HL-60 (cell line): ENCODE results near the gene PELI2.

Source experiments
- DNase-seq, 2 experiments: peaks; one replicate each; pipeline ENCODE4 v3.0.0-alpha.2; 2010 to 2020; ENCODE audit warnings: low read depth in 1 of 2, low spot score in 1 of 2
- H3K27ac ChIP-seq: fragments of 250-450 bp; sonication (Bioruptor Pico); replicated peaks from 2 replicates; pipeline ENCODE4 v1.5.1; 2020; ENCODE audit warnings: mild to moderate bottlenecking, moderate library complexity
- H3K27me3 ChIP-seq: fragments of 250-450 bp; sonication (Bioruptor Pico); 2 replicates; pipeline ENCODE4 v1.5.1; 2021; ENCODE audit warnings: mild to moderate bottlenecking, moderate library complexity; ENCODE audit not compliant: insufficient read depth, poor library complexity, severe bottlenecking
- H3K4me3 ChIP-seq: replicated peaks from 2 replicates; pipeline ENCODE4 v1.5.1; 2011; ENCODE audit warnings: mild to moderate bottlenecking, control low read depth, low read length; ENCODE audit not compliant: insufficient read depth
- GABPA ChIP-seq: IDR thresholded peaks from 2 replicates; pipeline ENCODE4 v1.6.1; 2012; ENCODE audit warnings: low read depth
- POLR2AphosphoS5 ChIP-seq: IDR thresholded peaks from 2 replicates; pipeline ENCODE4 v1.6.1; 2012; ENCODE audit warnings: low read depth
- SPI1 ChIP-seq: IDR thresholded peaks from 2 replicates; pipeline ENCODE4 v1.6.1; 2012; ENCODE audit warnings: low read depth, mild to moderate bottlenecking, borderline replicate concordance
- TF ChIP-seq, protein P1 (sequence below): IDR thresholded peaks from 2 replicates; pipeline ENCODE4 v1.6.1; 2012; ENCODE audit warnings: low read depth; ENCODE audit not compliant: insufficient replicate concordance
- TF ChIP-seq, protein P2 (sequence below): IDR thresholded peaks from one replicate; pipeline ENCODE4 v1.5.1; 2011; ENCODE audit warnings: low read length, control low read depth, inconsistent platforms; ENCODE audit not compliant: insufficient read depth

PELI2 gene

DNA sequence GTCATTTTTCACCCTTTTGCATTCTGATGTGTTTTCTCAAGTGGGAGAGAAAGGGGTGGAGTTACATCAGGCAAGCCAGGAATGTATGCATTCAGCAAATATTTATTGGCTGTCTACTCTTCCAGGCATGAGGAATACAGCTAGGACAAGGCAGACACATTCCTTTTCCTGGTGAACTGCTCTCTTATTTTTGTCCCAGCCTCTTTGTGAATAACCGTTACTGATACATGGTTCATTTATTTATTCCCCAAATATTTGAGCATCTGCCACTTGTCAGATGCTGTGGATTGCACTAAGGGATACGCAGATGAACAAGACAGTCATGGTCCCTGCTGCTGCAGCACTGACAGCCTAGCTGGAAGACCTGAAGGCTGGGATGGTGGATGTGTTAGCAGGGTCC, 6.1 kb downstream of the PELI2 start:
- no peak for DNase-seq
- no peak overlapping the region for H3K27ac ChIP-seq
- no peaks in the 10 kb centered on the region for H3K27me3 ChIP-seq
- TF ChIP-seq POLR2AphosphoS5: no peak
- TF ChIP-seq, protein P1, sequence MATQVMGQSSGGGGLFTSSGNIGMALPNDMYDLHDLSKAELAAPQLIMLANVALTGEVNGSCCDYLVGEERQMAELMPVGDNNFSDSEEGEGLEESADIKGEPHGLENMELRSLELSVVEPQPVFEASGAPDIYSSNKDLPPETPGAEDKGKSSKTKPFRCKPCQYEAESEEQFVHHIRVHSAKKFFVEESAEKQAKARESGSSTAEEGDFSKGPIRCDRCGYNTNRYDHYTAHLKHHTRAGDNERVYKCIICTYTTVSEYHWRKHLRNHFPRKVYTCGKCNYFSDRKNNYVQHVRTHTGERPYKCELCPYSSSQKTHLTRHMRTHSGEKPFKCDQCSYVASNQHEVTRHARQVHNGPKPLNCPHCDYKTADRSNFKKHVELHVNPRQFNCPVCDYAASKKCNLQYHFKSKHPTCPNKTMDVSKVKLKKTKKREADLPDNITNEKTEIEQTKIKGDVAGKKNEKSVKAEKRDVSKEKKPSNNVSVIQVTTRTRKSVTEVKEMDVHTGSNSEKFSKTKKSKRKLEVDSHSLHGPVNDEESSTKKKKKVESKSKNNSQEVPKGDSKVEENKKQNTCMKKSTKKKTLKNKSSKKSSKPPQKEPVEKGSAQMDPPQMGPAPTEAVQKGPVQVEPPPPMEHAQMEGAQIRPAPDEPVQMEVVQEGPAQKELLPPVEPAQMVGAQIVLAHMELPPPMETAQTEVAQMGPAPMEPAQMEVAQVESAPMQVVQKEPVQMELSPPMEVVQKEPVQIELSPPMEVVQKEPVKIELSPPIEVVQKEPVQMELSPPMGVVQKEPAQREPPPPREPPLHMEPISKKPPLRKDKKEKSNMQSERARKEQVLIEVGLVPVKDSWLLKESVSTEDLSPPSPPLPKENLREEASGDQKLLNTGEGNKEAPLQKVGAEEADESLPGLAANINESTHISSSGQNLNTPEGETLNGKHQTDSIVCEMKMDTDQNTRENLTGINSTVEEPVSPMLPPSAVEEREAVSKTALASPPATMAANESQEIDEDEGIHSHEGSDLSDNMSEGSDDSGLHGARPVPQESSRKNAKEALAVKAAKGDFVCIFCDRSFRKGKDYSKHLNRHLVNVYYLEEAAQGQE: no peak
- TF ChIP-seq, protein P2, sequence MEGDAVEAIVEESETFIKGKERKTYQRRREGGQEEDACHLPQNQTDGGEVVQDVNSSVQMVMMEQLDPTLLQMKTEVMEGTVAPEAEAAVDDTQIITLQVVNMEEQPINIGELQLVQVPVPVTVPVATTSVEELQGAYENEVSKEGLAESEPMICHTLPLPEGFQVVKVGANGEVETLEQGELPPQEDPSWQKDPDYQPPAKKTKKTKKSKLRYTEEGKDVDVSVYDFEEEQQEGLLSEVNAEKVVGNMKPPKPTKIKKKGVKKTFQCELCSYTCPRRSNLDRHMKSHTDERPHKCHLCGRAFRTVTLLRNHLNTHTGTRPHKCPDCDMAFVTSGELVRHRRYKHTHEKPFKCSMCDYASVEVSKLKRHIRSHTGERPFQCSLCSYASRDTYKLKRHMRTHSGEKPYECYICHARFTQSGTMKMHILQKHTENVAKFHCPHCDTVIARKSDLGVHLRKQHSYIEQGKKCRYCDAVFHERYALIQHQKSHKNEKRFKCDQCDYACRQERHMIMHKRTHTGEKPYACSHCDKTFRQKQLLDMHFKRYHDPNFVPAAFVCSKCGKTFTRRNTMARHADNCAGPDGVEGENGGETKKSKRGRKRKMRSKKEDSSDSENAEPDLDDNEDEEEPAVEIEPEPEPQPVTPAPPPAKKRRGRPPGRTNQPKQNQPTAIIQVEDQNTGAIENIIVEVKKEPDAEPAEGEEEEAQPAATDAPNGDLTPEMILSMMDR: no peak
- TF ChIP-seq SPI1: no peak
- TF ChIP-seq GABPA: no peak
- no peak overlapping the region for H3K4me3 ChIP-seq

DNA sequence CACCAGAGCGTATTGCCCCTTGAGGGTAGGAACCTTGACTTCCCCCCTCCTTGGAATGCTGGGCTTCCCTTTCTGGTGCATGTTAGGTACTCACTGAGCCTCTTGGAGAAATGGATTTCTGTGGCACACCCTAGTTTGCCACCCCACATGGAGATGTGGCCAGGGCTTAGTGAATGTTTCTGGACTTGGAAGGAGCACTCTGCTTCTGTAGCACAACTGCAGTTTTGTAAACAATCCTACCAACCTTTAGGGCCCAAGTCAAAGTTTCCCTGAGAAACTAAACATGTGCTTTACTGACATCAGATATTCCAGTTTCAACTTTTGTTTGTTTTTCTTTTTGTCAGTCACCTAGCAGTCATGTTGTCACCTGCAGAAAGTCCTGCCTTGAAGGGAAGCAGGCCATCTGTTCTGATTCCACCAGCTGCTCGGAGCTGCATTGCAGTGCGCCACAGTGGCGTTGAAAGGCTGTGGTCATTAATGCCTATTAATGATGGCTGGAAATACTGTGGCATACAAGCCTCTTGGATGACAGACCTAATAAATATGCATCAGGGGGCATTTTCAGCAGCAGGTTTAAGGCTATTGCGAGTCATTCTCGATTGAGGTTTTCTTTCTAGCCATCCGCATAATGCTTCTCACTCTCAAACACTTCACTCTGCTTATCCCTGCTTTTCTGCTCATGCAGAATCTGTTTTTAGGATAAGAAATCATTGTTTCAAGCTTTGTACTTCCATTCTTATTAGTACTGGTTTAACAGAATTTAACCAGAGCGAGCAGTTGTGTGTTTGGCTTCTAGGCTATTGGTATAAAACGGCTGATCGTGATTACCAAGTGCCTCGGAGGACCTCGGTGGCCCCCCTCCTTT, 7.8 kb downstream of the PELI2 start:
- no peak for DNase-seq
- Histone ChIP-seq H3K27ac (no peak overlapping the region), H3K27me3 (no peaks in the 10 kb centered on the region)

DNA sequence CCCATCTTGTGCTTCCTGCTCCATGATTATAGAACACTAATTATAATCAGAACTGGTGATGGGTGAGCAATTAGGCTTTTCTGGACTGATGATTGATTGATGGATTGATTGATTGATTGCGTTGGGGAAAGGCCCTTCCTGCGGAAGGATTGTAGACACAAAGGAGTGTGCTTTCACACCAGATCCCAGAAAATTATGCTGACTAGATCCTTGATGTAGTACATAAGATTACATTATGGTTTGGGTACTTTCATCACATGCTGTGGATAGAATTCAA, 8.4 kb downstream of the PELI2 start:
- DNase-seq: no peak
- TF ChIP-seq GABPA: no peak
- TF ChIP-seq, protein P2: no peak
- TF ChIP-seq POLR2AphosphoS5: no peak
- TF ChIP-seq SPI1: no peak
- TF ChIP-seq, protein P1: no peak
- H3K4me3 ChIP-seq: no peak overlapping the region
- no peaks in the 10 kb centered on the region for H3K27me3 ChIP-seq
- H3K27ac ChIP-seq: no peak overlapping the region

More for the DNA sequence above, 7.8 kb downstream of the PELI2 start:
- H3K4me3 ChIP-seq: no peak overlapping the region
- no peak for TF ChIP-seq SPI1
- TF ChIP-seq, protein P2: no peak
- TF ChIP-seq POLR2AphosphoS5: no peak
- no peak for TF ChIP-seq GABPA
- TF ChIP-seq, protein P1: no peak
